ENCODE measurements around the gene ECM1.
A peak's percentile ranks its signal among the peaks of the same experiment; 100 is the strongest.

ECM1 gene

GRCh38 chr1:150560576-150561253 is 52.8 kb downstream of the ECM1 start:
- H3K27ac ChIP-seq (replicated peaks) = peak overlapping the region; percentile 49
- peak overlapping the region; percentile 58 for H3K4me3 ChIP-seq (replicated peaks; ENCODE audit: insufficient read depth, low read length)
- no peaks in the 10 kb centered on the region for H3K27me3 ChIP-seq (ENCODE audit: insufficient read depth, poor library complexity, severe bottlenecking)
- TF ChIP-seq POLR2AphosphoS5 (IDR thresholded peaks at IDR 0.05; ENCODE audit: low read depth) = no peak
- TF ChIP-seq CTCF (IDR thresholded peaks at IDR 0.05; ENCODE audit: insufficient read depth, low read length) = peak; percentile 80
- DNase-seq (ENCODE audit: low read depth in 1 of 2, low spot score in 1 of 2) = peak in 1 of 2 experiments; percentile 86

- peak; percentile 55 to 93 for DNase-seq (ENCODE audit: low read depth in 1 of 2, low spot score in 1 of 2)
- TF ChIP-seq GABPA (IDR thresholded peaks at IDR 0.05; ENCODE audit: low read depth) = peak; percentile 57
- TF ChIP-seq SPI1 (IDR thresholded peaks at IDR 0.05; ENCODE audit: borderline replicate concordance, low read depth) = no peak
- peak overlapping the region; percentile 58 for H3K4me3 ChIP-seq (replicated peaks; ENCODE audit: insufficient read depth, low read length)
- peak overlapping the region; percentile 49 for H3K27ac ChIP-seq (replicated peaks)
- H3K27me3 ChIP-seq (ENCODE audit: insufficient read depth, poor library complexity, severe bottlenecking) = no peaks in the 10 kb centered on the region
Observed at GRCh38 chr1:150561254-150561973, 53.5 kb downstream of the ECM1 start.

GRCh38 chr1:150561974-150562445 is 54.1 kb downstream of the ECM1 start:
- H3K27me3 ChIP-seq (ENCODE audit: insufficient read depth, poor library complexity, severe bottlenecking) = no peaks in the 10 kb centered on the region
- H3K4me3 ChIP-seq (replicated peaks; ENCODE audit: insufficient read depth, low read length) = peak overlapping the region; percentile 58
- H3K27ac ChIP-seq (replicated peaks) = peak overlapping the region; percentile 49
- DNase-seq (ENCODE audit: low read depth in 1 of 2, low spot score in 1 of 2) = peak in 1 of 2 experiments; percentile 45
- TF ChIP-seq REST (IDR thresholded peaks at IDR 0.05; ENCODE audit: insufficient replicate concordance, low read depth) (no peak), CTCF (IDR thresholded peaks at IDR 0.05; ENCODE audit: insufficient read depth, low read length) (no peak), GABPA (IDR thresholded peaks at IDR 0.05; ENCODE audit: low read depth) (no peak), SPI1 (IDR thresholded peaks at IDR 0.05; ENCODE audit: borderline replicate concordance, low read depth) (no peak), POLR2AphosphoS5 (IDR thresholded peaks at IDR 0.05; ENCODE audit: low read depth) (no peak)

GRCh38 chr1:150562446-150563339 is 54.8 kb downstream of the ECM1 start:
- H3K27me3 ChIP-seq (ENCODE audit: insufficient read depth, poor library complexity, severe bottlenecking) = no peaks in the 10 kb centered on the region
- TF ChIP-seq GABPA (IDR thresholded peaks at IDR 0.05; ENCODE audit: low read depth) = no peak
- no peak for TF ChIP-seq POLR2AphosphoS5 (IDR thresholded peaks at IDR 0.05; ENCODE audit: low read depth)
- TF ChIP-seq CTCF (IDR thresholded peaks at IDR 0.05; ENCODE audit: insufficient read depth, low read length) = no peak
- no peak for TF ChIP-seq REST (IDR thresholded peaks at IDR 0.05; ENCODE audit: insufficient replicate concordance, low read depth)
- TF ChIP-seq SPI1 (IDR thresholded peaks at IDR 0.05; ENCODE audit: borderline replicate concordance, low read depth) = no peak
- H3K27ac ChIP-seq (replicated peaks) = no peak overlapping the region
- H3K4me3 ChIP-seq (replicated peaks; ENCODE audit: insufficient read depth, low read length) = peak overlapping the region; percentile 58
- peak in 1 of 2 experiments; percentile 23 for DNase-seq (ENCODE audit: low read depth in 1 of 2, low spot score in 1 of 2)
